CD4-positive, alpha-beta T cell (primary cell): ENCODE measurements around the gene NTN1. TPM values are rescaled to one million over a fixed set of nuclear protein-coding genes. Genes with fewer than 3 reads are reported as not detected.
"Not testable (repeated sequence)": the region's sequence is repeated elsewhere in the genome, so short reads cannot be mapped to it uniquely, and the experiment has no call there.

Source experiments
- ATAC-seq: fragments of 200-7000 bp; cut with Tn5 transposase; one replicate; pipeline ENCODE4 v1.10.0; 2022; ENCODE audit warnings: mild to moderate bottlenecking; ENCODE audit not compliant: poor library complexity
- CTCF ChIA-PET: fragments of 350-600 bp; sonication (Branson Sonifier 250); formaldehyde crosslinking; loops from one replicate; lab custom pipeline; 2021; ENCODE audit warnings: antibody characterized with exemption, inconsistent platforms; lab: Charles Lee
- POLR2A ChIA-PET: fragments of 350-600 bp; sonication (Branson Sonifier 250); formaldehyde crosslinking; loops from one replicate; lab custom pipeline; 2021; ENCODE audit warnings: antibody characterized with exemption, inconsistent platforms; lab: Charles Lee
- DNase-seq, 14 experiments: peaks; one replicate each; pipeline ENCODE4 v3.0.0-alpha.2; 2013 to 2020; ENCODE audit warnings: mixed read lengths in 2 of 14
- H3K27ac ChIP-seq, 2 donors: one replicate each; pipeline versions ENCODE4 v1.5.1 to v1.7.0; 2013; ENCODE audit warnings: low read length in 2 of 2, low read depth in 1 of 2, mild to moderate bottlenecking in 1 of 2
- H3K27me3 ChIP-seq, 2 experiments: 1 replicate in 1 of 2; 2 replicates in 1 of 2; pipeline versions ENCODE4 v1.6.1 to v1.7.0; 2013; ENCODE audit warnings: low read length in 2 of 2, control low read depth in 1 of 2, mild to moderate bottlenecking in 1 of 2, moderate library complexity in 1 of 2; ENCODE audit not compliant: insufficient read depth in 2 of 2, control insufficient read depth in 1 of 2
- H3K36me3 ChIP-seq: one replicate; pipeline ENCODE4 v1.6.1; 2013; ENCODE audit warnings: low read length, control low read depth; ENCODE audit not compliant: insufficient read depth
- H3K4me1 ChIP-seq: one replicate; pipeline ENCODE4 v1.6.1; 2013; ENCODE audit warnings: low read length, control low read depth; ENCODE audit not compliant: insufficient read depth
- H3K4me3 ChIP-seq: one replicate; pipeline ENCODE4 v1.5.1; 2013; ENCODE audit warnings: mild to moderate bottlenecking, low read length, moderate library complexity
- H3K9me3 ChIP-seq, 2 experiments: 1 replicate in 1 of 2; 2 replicates in 1 of 2; pipeline versions ENCODE4 v1.6.1 to v1.7.0; 2013; ENCODE audit warnings: low read length in 2 of 2, mild to moderate bottlenecking in 2 of 2, control low read depth in 1 of 2, moderate library complexity in 1 of 2; ENCODE audit not compliant: control insufficient read depth in 1 of 2, insufficient read depth in 1 of 2
- H3K27ac Mint-ChIP-seq: one replicate; pipeline ENCODE4 v1.8.0; 2020; ENCODE audit warnings: mixed read lengths
- H3K27me3 Mint-ChIP-seq: one replicate; pipeline ENCODE4 v1.8.0; 2021; ENCODE audit warnings: mixed read lengths
- H3K36me3 Mint-ChIP-seq: one replicate; pipeline ENCODE4 v1.8.0; 2021; ENCODE audit warnings: low read depth, mixed read lengths
- H3K4me1 Mint-ChIP-seq: one replicate; pipeline ENCODE4 v1.8.0; 2021; ENCODE audit warnings: low read depth, mixed read lengths
- H3K4me3 Mint-ChIP-seq: one replicate; pipeline ENCODE4 v1.8.0; 2020; ENCODE audit warnings: mild to moderate bottlenecking, mixed read lengths
- H3K9me3 Mint-ChIP-seq: one replicate; pipeline ENCODE4 v1.8.0; 2020; ENCODE audit warnings: mixed read lengths
- intact Hi-C, 2 experiments: fragments of 100-400 bp; cut with DNase I in 1 of 2; cut with micrococcal nuclease in 1 of 2; formaldehyde crosslinking; loops; one replicate each; pipeline versions ENCODE4 v1.15.1 to v1.9.0; 2023 to 2025; cut with DNase I, micrococcal nuclease
- total RNA-seq, 174 experiments: library from RNA in 2 of 174; stranded (reverse) in 2 of 174; gene quantifications; one replicate each; pipeline ENCODE4 v1.2.3 and lab custom pipeline; 2021 to 2026
- TF ChIP-seq, protein P1 (sequence below): fragments of 200-600 bp; IDR thresholded peaks from one replicate; pipeline ENCODE4 v1.8.0; 2022; ENCODE audit warnings: antibody characterized with exemption, mild to moderate bottlenecking

Gene NTN1
- total RNA-seq, 2 experiments from 2014 or later: 0.08 to 0.14 TPM

DNA sequence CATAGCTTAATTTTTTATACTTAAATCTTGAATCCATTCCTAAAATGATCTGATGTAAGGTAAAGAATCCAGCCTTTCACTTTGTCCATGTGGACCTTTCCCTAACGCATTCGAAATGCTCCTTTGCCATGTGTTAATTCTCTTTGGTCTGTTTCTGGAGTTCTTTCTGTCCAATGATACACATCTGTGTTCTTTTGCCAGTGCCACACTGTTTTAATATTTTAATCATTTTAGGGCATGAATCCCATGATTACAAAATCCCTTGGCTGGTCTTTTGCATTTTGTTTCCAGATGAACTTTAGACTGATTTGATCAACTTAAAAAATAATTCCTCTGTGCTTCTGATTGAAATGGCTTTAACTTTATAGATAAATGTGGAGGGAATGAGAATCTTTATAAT lies 74.1 kb downstream of the NTN1 start:
- Mint-ChIP-seq H3K4me1 (no peaks in the 10 kb centered on the region), H3K27ac (no peak overlapping the region), H3K27me3 (peaks cover 23% of the 10 kb centered on the region), H3K36me3 (no peaks in the 10 kb centered on the region), H3K4me3 (no peak overlapping the region), H3K9me3 (no peaks in the 10 kb centered on the region)
- Histone ChIP-seq H3K9me3 (no peaks in the 10 kb centered on the region), H3K36me3 (no peaks in the 10 kb centered on the region), H3K4me3 (no peak overlapping the region), H3K27ac (no peak overlapping the region), H3K27me3 (peaks cover 0 to 5% of the 10 kb centered on the region in 2 experiments), H3K4me1 (no peaks in the 10 kb centered on the region)
- no peak for DNase-seq
- intact Hi-C loops: no loop called here
- ChIA-PET POLR2A (no interaction called here), CTCF (no interaction called here)
- ATAC-seq: no peak
- TF ChIP-seq, protein P1, sequence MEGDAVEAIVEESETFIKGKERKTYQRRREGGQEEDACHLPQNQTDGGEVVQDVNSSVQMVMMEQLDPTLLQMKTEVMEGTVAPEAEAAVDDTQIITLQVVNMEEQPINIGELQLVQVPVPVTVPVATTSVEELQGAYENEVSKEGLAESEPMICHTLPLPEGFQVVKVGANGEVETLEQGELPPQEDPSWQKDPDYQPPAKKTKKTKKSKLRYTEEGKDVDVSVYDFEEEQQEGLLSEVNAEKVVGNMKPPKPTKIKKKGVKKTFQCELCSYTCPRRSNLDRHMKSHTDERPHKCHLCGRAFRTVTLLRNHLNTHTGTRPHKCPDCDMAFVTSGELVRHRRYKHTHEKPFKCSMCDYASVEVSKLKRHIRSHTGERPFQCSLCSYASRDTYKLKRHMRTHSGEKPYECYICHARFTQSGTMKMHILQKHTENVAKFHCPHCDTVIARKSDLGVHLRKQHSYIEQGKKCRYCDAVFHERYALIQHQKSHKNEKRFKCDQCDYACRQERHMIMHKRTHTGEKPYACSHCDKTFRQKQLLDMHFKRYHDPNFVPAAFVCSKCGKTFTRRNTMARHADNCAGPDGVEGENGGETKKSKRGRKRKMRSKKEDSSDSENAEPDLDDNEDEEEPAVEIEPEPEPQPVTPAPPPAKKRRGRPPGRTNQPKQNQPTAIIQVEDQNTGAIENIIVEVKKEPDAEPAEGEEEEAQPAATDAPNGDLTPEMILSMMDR: no peak

DNA sequence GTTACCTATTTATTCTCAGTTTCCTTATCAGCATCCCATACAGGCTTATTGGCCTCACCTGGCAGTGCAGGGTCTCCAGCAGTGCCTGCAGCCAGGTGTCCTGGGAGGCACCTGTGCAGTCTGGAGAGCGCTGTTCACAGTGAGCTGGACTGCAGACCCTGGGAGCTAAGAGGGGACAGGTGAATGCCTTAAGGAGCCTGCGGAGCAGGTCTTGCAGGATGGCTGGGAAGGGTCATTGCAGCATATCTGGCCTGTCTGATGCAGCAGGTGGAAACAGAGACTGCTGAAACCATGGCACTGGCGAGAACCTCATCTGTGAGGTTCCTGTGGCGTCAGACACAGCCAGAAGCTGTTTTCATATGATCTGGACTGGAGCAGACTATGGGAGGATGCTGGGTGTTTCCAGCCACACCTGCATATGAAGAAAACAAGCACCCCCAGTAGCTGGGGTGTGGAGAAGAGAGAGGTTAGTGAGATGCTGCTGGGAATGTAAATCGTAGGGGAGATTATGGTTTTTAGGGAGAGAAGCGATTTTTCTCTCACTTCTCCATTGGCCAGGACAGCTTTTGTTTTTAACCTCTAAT lies 77.0 kb downstream of the NTN1 start:
- Mint-ChIP-seq H3K4me3 (no peak overlapping the region), H3K27ac (no peak overlapping the region), H3K4me1 (no peaks in the 10 kb centered on the region), H3K9me3 (no peaks in the 10 kb centered on the region), H3K36me3 (no peaks in the 10 kb centered on the region), H3K27me3 (peaks cover 23% of the 10 kb centered on the region)
- ATAC-seq (no peak), DNase-seq (no peak)
- TF ChIP-seq, protein P1: no peak
- ChIA-PET CTCF (no interaction called here), POLR2A (no interaction called here)
- peaks cover 7 to 10% of the 10 kb centered on the region in 2 experiments for H3K27me3 ChIP-seq
- no peaks in the 10 kb centered on the region for H3K4me1 ChIP-seq
- no peak overlapping the region for H3K4me3 ChIP-seq
- intact Hi-C loops: no loop called here
- no peaks in the 10 kb centered on the region for H3K36me3 ChIP-seq
- no peak overlapping the region for H3K27ac ChIP-seq
- peaks cover 0 to 6% of the 10 kb centered on the region in 2 experiments for H3K9me3 ChIP-seq

DNA sequence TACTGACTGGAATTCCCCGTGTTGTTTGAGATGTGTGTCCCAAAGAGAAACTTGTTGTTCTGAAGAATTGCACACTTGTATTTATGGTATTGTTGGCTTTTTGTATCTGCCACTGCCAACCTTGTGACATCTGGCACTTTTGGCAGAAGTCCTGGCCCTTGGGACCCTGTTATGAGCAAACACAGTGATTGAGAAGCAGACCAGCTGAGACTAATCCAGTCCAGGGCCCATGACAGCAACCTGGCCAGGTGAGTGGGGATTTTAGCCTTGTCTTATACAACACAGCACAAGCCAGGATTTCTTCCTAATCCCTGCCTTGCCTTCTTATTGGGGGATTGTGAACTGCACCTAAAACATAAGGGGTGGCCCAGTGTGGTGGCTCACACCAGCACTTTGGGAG lies 80.0 kb downstream of the NTN1 start:
- H3K4me3 ChIP-seq: no peak overlapping the region
- Mint-ChIP-seq H3K4me1 (no peaks in the 10 kb centered on the region), H3K36me3 (no peaks in the 10 kb centered on the region), H3K9me3 (no peaks in the 10 kb centered on the region), H3K4me3 (no peak overlapping the region), H3K27me3 (peaks cover 19% of the 10 kb centered on the region), H3K27ac (no peak overlapping the region)
- H3K9me3 ChIP-seq: peaks cover 0 to 6% of the 10 kb centered on the region in 2 experiments
- H3K27ac ChIP-seq: no peak overlapping the region
- no peaks in the 10 kb centered on the region for H3K36me3 ChIP-seq
- intact Hi-C loops: no loop called here
- TF ChIP-seq, protein P1: no peak
- POLR2A ChIA-PET: no interaction called here
- ATAC-seq: no peak
- CTCF ChIA-PET: no interaction called here
- no peak for DNase-seq
- peaks cover 7 to 10% of the 10 kb centered on the region in 2 experiments for H3K27me3 ChIP-seq
- H3K4me1 ChIP-seq: no peaks in the 10 kb centered on the region

DNA sequence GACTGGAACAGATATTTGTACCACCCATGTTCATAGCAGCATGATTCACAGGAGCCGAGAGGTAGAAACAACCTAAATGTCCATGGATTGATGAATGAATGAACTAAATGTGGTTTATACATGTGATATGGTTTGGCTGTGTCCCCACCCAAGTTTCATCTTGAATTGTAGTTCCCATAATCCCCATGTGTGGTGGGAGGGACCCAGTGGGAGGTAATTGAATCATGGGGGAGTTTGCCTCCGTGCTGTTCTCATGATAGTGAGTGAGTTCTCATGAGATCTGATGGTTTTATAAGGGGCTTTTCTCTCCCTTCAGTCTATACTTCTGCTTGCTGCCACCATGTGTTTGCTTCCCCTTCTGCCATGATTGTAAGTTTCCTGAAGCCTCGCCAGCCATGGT lies 81.9 kb downstream of the NTN1 start:
- H3K27ac ChIP-seq, H3K9me3 Mint-ChIP-seq, H3K4me1 ChIP-seq, DNase-seq, ATAC-seq, H3K4me1 Mint-ChIP-seq, H3K36me3 ChIP-seq, POLR2A ChIA-PET, CTCF ChIA-PET, H3K27ac Mint-ChIP-seq, H3K9me3 ChIP-seq, H3K4me3 ChIP-seq, H3K4me3 Mint-ChIP-seq, intact Hi-C loops, H3K36me3 Mint-ChIP-seq: not testable (repeated sequence)
- H3K27me3 Mint-ChIP-seq: peaks cover 13% of the 10 kb centered on the region
- H3K27me3 ChIP-seq: peaks cover 7 to 10% of the 10 kb centered on the region in 2 experiments
